Adrenal gland (tissue), 5 donors: ENCODE data around the gene SORT1.

ENCODE experiments used
- POLR2A ChIP-seq, 2 donors: fragments of 450-650 bp; IDR thresholded peaks; one replicate each; pipeline ENCODE4 v1.6.1; 2017; ENCODE audit warnings: antibody characterized with exemption in 2 of 2, mild to moderate bottlenecking in 2 of 2, moderate library complexity in 1 of 2
- TF ChIP-seq, protein P1 (sequence below), 6 experiments: fragments of 450-650 bp in 4 of 6; fragments of 200-600 bp in 2 of 6; sonication (generic) in 1 of 6; IDR thresholded peaks; 1 replicate in 5 of 6; 2 replicates in 1 of 6; pipeline versions ENCODE4 v1.5.1 to v1.8.0; 2016 to 2021; ENCODE audit warnings: antibody characterized with exemption in 6 of 6, mild to moderate bottlenecking in 2 of 6, moderate library complexity in 1 of 6
- donor health status: DM: no; HTN: no; CAD: no.

GRCh38 chr1:109298666-109299557, 98.8 kb downstream of the SORT1 start:
- TF ChIP-seq, protein P1, sequence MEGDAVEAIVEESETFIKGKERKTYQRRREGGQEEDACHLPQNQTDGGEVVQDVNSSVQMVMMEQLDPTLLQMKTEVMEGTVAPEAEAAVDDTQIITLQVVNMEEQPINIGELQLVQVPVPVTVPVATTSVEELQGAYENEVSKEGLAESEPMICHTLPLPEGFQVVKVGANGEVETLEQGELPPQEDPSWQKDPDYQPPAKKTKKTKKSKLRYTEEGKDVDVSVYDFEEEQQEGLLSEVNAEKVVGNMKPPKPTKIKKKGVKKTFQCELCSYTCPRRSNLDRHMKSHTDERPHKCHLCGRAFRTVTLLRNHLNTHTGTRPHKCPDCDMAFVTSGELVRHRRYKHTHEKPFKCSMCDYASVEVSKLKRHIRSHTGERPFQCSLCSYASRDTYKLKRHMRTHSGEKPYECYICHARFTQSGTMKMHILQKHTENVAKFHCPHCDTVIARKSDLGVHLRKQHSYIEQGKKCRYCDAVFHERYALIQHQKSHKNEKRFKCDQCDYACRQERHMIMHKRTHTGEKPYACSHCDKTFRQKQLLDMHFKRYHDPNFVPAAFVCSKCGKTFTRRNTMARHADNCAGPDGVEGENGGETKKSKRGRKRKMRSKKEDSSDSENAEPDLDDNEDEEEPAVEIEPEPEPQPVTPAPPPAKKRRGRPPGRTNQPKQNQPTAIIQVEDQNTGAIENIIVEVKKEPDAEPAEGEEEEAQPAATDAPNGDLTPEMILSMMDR (IDR thresholded peaks at IDR 0.05) = no peak
- no peak for TF ChIP-seq POLR2A (IDR thresholded peaks at IDR 0.05)
